GM19043 (cell line): ENCODE data around the gene VPS39.

Experiments used
- ATAC-seq: cut with Tn5 transposase; IDR thresholded peaks from one replicate; pipeline ENCODE4 v1.9.1; 2021; ENCODE audit warnings: low read depth; ENCODE audit not compliant: unreplicated experiment

The VPS39 gene

DNA sequence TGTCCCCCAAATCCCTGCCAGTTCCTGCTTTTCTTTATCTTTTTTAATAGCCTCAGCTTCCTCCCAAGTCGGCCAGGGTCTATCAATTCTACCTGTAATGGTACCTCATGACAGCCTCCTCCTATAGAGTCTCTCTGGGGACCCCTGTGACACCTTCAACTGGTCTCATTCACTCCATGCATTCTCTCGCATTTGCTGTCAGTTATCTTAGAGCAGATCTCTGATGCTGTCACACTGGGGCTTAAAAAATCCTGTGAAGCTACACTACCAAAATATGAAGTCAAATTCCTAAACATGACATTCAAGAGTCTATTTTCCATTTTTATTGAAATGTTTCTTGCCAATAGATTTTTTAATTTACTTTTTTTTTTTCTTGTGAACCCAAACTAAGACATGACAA lies 5.5 kb downstream of the VPS39 start:
- no peak for ATAC-seq

DNA sequence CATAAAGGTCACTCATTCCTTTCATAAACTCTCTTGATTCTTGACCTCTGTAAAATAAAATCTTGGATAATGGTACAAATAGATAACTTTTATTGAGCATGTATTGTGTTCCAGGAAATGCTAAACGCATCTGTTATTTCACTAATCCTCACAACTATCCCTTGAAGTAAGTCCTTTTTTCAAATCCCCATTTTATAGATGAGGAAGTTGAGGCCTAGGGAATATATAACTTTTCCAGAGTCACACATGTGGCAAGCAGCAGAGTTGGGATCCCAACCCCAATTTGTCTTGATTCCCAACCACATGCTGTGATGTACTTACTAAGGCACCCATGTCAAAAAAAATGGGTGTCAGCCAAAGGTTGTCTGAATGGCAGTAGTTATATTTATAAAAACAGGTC lies 6.3 kb downstream of the VPS39 start:
- no peak for ATAC-seq

DNA sequence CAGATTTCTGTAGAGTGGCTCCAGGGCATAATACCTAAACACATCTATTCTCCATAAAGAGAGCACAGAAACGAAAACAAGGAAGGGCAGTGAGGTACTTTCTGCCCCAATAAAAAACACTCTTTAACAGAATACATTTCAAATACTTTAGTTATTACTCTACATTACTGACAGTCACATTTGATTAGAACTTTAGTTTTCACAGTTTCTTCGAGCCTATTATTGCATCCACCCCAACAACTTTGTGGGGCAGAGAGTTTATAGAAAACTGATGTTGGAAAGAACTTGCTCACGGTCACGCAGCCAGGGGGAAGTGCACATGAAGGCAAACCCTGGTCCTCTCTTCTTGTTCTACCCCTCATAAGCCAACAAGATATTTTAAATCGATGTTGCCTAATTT lies 9.0 kb downstream of the VPS39 start:
- ATAC-seq: no peak

DNA sequence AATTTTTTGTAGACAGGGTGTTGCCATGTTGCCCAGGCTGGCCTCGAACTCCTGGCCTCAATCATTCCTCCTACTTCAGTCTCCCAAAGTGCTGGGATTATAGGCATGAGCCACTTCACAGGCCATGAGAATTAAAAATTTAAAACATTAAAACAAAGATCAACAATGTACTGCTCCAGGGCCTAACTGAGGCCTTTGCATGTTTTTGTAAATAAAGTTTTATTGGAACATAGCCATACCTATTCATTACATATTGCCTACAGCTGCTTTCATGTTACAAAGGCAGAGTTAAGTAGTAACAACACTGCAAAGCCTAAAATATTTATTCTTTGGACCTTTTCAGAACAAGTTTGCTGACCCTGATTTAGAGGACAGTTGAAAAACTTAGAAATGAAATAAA lies 9.6 kb downstream of the VPS39 start:
- ATAC-seq: no peak

DNA sequence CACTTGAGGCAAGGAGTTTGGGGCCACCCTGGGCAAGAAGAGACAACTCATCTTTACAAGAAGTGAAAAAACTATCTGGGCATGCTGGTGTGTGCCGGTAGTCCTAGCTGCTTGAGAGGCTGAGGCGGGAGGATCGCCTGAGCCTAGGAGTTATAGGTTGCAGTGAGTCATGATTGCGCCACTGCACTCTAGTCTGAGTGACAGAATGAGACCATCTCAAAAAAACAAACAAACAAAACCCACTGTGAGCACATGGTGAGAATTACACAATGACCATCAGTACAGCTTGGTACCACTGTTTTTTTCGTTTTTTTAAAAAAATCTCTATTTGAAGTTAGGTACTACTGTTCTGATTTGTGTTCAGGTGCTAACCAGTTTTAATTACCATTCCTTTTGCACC lies 13.6 kb downstream of the VPS39 start:
- ATAC-seq: no peak

DNA sequence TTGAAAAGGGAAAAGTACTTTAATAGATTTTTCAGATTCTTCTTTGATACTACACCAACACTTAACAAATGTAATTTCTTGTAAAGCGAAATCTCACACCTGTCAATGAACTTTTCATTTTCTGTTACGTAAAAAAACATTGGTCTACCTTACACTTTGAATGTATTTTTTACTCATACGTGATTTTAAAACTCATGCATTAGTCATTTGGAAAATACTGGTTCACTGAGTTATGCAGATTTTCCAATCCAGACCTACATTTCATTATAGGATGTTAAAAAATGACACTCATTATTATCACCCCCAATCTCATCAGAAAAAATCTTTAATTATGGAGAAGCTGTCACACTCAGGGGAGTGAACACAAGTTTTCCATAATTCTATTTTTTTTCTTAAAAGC lies 14.7 kb downstream of the VPS39 start:
- ATAC-seq: no peak

DNA sequence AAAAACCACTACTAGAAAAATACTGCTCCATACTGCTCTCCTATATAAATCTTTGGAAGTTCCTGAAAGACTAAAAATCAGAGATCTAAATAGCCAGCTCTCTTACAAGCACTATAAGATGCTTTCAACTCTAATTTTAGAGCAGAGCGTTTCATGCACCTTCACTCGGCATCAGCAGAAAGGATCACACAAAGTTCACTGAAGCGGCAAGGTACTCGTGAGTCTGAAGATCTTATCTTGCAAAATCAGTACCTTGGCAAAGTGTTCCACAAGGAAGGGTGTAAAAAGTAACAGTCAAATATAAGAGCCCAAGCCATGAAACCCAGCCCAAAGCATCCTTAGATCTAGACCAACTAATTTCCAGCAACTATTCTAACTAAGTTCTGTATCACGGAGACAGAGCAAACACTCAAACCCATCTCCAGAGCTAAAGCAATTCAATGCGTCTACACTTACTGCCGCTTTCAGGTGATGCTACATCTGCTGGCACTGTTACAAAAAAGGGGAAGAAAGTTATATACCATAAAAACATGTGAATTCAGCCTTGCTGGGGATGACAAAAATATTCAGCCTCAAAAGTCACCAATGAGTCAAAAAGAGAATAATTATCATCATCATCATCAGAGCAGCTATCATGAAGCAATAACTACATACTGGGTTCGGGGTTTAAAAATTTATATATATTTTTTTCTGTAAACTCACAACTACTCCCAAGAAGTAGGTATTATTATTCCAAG lies 16.3 kb downstream of the VPS39 start:
- ATAC-seq: no peak

DNA sequence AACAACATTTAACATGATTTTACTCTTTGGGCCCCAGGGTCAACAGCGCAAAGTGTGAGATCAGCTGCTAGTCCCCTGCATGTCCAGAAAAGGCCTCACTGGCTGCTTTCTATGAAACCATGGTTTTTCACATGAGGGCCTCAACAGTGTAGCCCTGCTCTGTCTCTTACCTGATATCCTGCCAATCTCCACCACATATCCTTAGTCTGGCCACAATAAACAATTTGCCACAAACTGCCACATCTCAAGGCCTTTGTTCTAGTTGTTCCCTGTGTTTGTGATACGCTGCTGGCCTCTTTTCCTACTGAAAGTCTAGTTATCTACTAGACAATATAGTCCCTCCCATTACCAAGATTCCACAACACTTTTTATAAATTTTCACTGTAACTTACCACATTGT lies 17.7 kb downstream of the VPS39 start:
- no peak for ATAC-seq

DNA sequence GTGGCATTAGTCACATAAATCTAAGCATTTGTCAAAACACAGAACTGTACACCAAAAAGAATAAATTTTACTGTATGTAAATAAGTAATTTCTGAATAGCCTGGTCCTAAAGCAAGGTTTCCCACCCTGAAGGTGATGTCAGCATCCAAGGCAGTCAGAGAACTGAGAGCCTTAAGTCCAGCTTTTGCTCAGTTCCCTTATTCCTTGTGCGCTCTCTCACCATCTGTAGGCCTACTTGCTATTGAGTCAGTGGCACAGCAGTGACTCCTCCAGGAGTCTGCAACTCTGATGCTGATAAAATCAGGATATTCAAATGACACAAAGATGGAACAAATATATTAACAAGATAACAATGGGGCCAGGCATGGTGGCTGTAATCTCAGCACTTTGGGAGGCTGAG lies 22.3 kb downstream of the VPS39 start:
- no peak for ATAC-seq

DNA sequence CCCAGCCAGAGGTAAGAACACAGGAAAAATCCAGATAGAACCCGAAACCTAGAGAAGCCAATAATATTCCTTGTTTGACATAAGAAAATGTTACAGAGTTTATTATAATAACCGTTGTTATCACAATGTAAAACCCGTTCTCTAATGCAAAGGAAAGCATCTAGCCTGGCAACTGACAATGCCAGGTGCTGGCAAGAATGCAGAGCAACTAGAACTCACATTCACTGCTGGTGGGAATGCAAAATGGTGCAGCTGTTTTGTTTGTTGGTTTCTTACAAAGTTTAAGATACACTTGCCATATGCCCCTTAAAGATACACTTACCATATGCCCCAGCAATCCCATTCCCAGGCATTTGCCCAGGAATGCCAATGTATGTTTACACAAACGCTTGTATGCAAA lies 23.4 kb downstream of the VPS39 start:
- no peak for ATAC-seq

DNA sequence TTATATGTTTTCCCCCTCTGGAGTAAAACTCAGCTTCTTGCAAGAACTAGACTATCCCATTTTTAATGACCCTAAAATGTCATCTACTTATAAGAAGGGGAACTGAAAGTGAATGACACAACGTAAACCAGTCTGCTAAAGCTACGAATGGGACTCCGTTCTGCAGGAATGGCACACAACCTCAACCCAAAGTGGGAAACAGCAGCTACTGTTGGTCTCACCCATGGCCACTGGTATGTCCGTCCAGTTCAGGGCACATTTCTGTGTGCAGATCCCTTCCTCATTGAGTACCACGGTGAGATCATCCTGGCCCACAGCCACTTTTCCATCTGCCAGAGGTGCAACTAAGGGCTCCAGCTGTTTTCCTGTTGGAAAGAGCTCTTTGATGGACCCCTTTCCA lies 23.8 kb downstream of the VPS39 start:
- ATAC-seq: no peak

DNA sequence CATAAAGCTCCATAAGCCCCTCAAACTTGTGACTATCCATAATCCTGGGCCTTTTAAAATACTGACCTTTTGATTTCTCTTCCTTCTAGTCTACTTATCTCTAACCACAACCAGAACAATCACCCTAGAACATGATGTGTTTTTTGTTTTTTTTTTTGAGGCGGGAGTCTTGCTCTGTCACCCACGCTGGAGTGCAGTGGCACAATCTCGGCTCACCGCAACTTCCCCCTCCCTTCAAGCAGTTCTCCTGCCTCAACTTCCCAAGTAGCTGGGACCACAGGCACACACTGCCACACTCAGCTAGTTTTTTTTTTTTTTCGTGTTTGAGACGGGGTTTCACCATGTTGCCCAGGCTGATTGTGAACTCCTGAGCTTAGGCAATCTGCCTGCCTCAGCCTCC lies 25.1 kb downstream of the VPS39 start:
- no peak for ATAC-seq

DNA sequence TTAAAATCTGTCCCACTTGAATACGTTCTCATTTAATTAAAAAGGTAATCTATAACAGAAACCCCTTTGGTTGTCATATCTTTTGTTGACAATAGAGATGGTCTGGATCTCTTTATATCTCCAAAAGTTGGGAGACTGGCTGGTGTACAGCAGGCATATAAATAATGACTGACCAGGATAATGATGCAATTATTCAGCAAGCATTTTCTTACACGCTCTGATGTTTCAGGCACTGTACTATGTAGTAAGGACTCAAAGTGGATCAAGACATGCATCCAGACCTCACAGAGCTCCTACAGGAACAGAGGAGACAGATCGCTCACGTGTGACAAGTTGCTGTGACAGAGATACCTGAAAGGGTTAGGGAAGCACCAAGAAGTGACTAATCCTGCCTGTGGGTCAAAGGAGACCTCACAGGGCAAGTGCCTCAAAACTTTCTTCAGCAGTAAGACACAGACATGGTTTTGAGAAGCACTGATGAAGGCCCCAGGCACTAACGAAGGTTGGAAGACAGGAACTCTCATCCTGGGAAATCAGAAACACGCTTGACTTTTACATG lies 25.7 kb downstream of the VPS39 start:
- ATAC-seq: no peak

DNA sequence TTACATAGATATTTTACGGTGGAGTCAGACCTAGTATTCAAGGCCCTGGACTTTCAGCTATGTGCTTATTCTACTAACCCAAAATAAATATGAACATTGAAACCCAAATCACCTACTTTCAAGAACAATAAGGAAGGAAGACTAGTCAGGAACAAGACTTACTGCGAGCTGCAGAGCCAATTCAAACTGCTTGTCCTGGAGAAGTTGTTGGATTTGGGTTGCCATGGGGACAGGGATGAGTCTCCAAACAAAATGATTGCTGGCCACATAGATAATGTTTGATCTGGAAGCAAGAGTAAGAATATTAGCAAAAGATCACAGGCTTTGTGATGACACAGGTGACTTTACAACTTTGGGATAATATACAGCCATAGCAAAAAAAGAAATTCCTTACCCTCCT lies 30.0 kb downstream of the VPS39 start:
- ATAC-seq: no peak

DNA sequence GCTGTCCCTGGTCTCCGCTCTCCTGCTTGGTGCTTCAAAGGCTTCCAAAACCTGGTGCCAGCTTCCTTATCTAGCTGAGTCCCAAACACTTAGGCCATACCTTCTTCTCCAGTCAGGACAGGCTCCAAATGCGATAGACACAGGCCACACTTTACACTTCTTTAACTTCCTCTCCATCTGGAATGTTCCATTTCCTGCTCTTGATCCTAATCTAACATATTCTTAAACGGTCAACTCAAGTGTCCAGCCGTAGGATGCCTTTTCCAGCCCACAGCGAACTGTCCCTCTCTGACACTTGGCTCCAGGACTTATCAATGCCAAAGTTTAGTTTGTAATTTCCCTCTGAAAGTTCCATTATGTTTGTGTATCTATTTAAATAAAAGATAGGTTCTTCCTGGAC lies 32.4 kb downstream of the VPS39 start:
- no peak for ATAC-seq

DNA sequence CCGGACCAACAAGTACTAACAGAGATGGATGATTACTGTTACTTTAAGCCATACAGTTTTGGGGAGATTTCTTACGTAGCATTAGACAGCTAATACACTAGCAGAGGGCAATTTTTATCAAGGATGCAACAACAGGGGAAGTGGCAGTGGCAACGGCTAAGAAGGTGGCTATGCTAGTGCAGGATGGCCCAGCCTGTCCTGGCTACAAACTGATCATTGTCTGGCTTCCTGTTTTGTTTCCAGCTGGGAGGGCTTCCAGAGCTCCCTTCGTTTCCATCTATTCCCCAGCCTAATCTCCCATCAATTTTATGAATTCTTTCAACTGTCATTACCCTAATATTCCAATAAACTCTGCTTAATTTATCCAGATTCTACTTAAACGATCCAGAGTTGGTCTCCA lies 35.6 kb downstream of the VPS39 start:
- ATAC-seq: no peak

DNA sequence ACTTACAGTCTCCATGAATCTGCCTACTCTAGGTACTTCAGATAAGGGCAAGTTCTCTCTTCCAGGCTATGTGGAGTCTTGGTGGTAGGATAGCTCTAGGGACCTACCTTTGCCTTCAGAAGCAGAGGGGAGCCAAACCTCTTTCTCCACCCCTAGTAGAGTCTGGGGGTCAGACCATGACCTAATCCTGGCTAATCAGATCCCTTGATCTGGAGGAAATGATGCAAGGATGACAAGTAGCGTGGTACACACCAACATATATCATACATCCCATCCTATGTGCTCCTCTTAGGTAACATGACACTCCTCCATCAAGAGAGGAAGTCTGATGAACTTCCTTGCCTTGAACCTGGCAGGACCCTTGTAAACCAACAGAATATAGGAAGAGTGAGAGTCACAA lies 36.3 kb downstream of the VPS39 start:
- ATAC-seq: no peak

DNA sequence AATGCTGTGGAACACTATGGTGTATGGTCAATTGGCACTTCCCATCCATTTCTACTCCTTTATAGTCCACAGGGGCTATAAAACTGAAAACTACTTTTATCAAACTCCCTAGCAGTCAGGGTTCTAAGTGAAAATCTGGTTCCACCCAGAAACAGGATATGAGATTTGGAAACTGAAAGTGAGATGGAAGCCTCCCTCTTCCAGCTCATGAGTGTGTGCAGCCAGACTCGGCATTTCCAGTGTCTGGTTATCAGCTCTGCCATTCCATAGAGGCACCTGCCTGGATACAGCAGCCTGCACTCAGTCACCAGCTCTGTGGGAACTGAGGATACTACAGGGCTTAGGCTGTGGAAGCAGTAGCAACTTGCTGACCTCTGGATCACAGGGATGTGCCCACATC lies 37.0 kb downstream of the VPS39 start:
- no peak for ATAC-seq

DNA sequence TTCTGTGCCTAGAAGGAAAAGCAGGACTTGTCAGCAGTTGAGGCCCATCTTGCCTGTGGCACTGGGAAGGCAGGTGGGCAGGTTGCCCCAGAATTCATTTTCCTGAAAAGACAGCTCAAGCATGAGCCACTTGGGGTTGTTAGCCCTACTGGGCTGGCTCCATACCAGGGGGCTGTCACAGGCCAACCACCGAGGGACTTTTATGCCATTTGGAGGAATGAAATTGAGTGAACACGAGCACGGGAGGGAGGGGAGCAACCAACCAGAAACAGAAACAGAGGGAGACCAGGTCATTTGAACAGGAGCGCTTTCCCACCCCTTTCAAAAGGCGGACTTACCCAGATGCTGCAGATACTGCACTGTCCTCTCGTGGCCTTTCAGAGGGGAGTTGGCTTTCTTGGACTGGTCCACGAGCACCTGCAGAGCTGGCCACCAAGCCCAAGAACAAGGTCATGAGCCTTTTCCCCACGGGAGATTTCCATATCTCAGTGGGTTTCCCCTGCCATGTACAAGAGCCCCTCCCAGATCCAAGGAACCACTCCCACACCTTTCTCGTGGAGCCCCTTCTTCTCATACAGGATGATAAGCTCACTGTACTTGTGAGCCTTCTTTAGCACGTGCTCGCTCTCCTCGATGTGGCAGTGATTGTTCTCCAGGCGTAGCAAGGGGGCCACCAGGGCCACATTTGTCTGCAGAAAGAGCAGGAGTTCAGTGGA lies 41.7 kb downstream of the VPS39 start:
- no peak for ATAC-seq

DNA sequence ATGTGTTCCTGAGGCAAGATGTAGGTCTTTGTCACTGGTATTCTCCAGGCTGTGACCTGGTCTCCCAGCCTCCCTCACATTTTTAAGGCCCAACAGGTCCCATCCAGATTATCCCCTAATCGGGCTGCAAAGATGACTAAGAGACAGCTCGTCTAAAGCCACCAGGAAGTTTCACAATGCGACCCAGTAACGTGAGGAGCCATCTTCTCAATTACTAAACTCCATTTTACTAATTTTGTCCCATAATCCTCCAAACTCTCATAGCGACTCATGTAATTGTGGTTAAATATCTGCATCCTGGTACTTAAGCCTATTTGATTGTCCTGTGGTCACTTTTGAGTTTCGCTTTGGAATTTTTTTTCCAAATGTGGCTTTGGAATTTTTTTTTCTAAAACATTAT lies 43.0 kb downstream of the VPS39 start:
- no peak for ATAC-seq

DNA sequence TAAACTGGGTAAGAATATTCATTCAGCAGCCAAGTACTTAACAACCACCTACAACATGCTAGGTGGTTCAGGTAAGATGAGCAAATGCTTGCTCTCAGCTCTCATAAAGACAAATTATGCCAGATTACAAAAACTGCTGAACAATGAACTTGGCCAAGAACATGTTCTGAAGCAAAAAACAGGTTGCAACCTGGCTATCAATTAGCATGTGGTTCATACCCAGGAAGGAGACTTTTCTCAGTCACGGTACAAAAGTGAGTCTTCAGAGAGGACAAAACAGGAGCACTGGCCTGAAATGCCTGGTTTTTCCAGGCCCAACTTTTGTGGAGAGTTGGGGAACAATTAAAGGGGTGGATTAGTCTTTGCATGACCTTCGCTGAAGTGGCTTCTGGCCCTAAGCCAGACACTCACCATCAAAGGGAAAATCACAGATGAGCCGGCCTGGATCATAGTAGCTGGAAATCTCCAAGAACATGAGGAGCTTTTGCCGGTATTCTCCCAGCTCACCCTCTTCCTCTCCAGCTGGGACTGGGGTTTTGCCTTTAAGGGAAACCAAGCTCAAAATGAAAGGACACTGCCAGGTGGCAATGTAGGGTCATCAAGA lies 44.1 kb downstream of the VPS39 start:
- ATAC-seq: no peak

DNA sequence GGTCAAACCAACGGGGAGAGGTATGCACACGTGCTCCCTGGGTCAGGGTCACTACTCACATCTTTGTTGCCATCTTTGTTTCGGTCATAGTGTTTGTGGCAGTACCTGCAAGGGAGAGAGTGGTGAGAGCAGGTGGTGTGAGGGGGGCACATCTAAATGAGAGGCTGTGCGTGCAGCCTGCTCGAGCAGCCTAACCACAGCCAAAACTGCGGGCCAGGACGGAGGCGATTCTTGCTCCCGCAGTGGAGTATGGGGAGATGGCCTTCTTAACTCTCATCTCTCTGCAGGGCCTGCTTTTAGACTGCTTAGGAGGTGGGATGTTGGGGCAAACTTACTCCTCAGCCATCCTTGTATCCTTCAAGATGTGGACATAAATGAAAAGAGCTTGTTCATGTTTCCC lies 44.8 kb downstream of the VPS39 start:
- ATAC-seq: no peak
